H1 (cell line): ENCODE measurements around the gene SRRM5. TPM values are rescaled to one million over a fixed set of nuclear protein-coding genes. Genes with fewer than 3 reads are reported as not detected.

Experiments used
- CTCF ChIA-PET: fragments of 300-600 bp; sonication (Branson Sonifier 250); formaldehyde crosslinking; loops from one replicate; lab custom pipeline; 2021; ENCODE audit not compliant: partially characterized antibody; lab: Charles Lee
- POLR2A ChIA-PET: fragments of 300-600 bp; sonication (Branson Sonifier 250); formaldehyde crosslinking; loops from one replicate; lab custom pipeline; 2021; ENCODE audit warnings: inconsistent platforms; ENCODE audit not compliant: partially characterized antibody; lab: Charles Lee
- DNase-seq, 2 experiments: peaks; one replicate each; pipeline versions ENCODE4 v3.0.0 to v3.0.0-alpha.2; 2010 to 2022; ENCODE audit warnings: low spot score in 2 of 2, low read depth in 1 of 2, mixed read lengths in 1 of 2
- FAIRE-seq: peaks from 2 replicates; lab custom pipeline; 2011; peaks lifted over from hg19 to GRCh38; lab: Jason Lieb, UNC
- H2AFZ ChIP-seq: 2 replicates; pipeline ENCODE4 v1.8.1; 2012; ENCODE audit warnings: low read length, inconsistent platforms
- H2AK5ac ChIP-seq: 2 replicates; pipeline ENCODE4 v1.6.1; 2013; ENCODE audit warnings: low read depth, low read length
- H2BK120ac ChIP-seq: replicated peaks from 2 replicates; pipeline ENCODE3; 2013; ENCODE audit warnings: low read depth, low read length, inconsistent platforms
- H2BK12ac ChIP-seq: 2 replicates; pipeline ENCODE4 v1.6.1; 2013; ENCODE audit warnings: low read depth, low read length
- H2BK15ac ChIP-seq: 2 replicates; pipeline ENCODE4 v1.6.1; 2013; ENCODE audit warnings: low read length
- H2BK20ac ChIP-seq: 2 replicates; pipeline ENCODE4 v1.6.1; 2013; ENCODE audit warnings: low read length
- H2BK5ac ChIP-seq: 2 replicates; pipeline ENCODE4 v1.6.1; 2013; ENCODE audit warnings: low read depth, low read length
- H3K14ac ChIP-seq: 2 replicates; pipeline ENCODE4 v1.6.1; 2013; ENCODE audit warnings: inconsistent platforms; ENCODE audit not compliant: insufficient read length
- H3K18ac ChIP-seq: 2 replicates; pipeline ENCODE4 v1.6.1; 2013; ENCODE audit warnings: low read length; ENCODE audit errors: extremely low read depth
- H3K23ac ChIP-seq: 2 replicates; pipeline ENCODE4 v1.6.1; 2013; ENCODE audit warnings: inconsistent platforms; ENCODE audit not compliant: insufficient read length
- H3K23me2 ChIP-seq: 2 replicates; pipeline ENCODE4 v1.6.1; 2013; ENCODE audit warnings: low read depth, low read length
- H3K27ac ChIP-seq: 2 replicates; pipeline ENCODE4 v1.6.1; 2011; ENCODE audit warnings: low read depth, low read length, inconsistent platforms
- H3K27me3 ChIP-seq, 4 experiments: replicated peaks in 1 of 4; 1 replicate in 1 of 4; 2 replicates in 3 of 4; pipeline versions ENCODE4 v1.6.1 to v1.8.1; 2011 to 2013; ENCODE audit warnings: low read length in 3 of 4, mild to moderate bottlenecking in 3 of 4, inconsistent platforms in 2 of 4, mixed read lengths in 2 of 4, moderate library complexity in 1 of 4; ENCODE audit not compliant: control insufficient read depth in 3 of 4, insufficient read depth in 3 of 4; ENCODE audit errors: extremely low read depth in 1 of 4
- H3K36me3 ChIP-seq, 4 experiments: 2 replicates each; pipeline versions ENCODE4 v1.6.1 to v1.8.1; 2011 to 2013; ENCODE audit warnings: mild to moderate bottlenecking in 4 of 4, low read length in 3 of 4, moderate library complexity in 2 of 4, control low read depth in 1 of 4, inconsistent platforms in 1 of 4; ENCODE audit not compliant: insufficient read depth in 4 of 4, control insufficient read depth in 2 of 4
- H3K4ac ChIP-seq: replicated peaks from 2 replicates; pipeline ENCODE3; 2013; ENCODE audit warnings: low read length, low read depth, mixed read lengths, inconsistent platforms; ENCODE audit not compliant: insufficient read length
- H3K4me1 ChIP-seq, 4 experiments: replicated peaks in 1 of 4; 1 replicate in 1 of 4; 2 replicates in 3 of 4; pipeline versions ENCODE4 v1.6.1 to v1.8.1; 2011 to 2013; ENCODE audit warnings: low read length in 3 of 4, inconsistent platforms in 2 of 4, mixed read lengths in 1 of 4; ENCODE audit not compliant: insufficient read depth in 4 of 4, control insufficient read depth in 3 of 4
- H3K4me2 ChIP-seq, 2 experiments: 2 replicates each; pipeline versions ENCODE4 v1.6.1 to v1.8.1; 2011 to 2013; ENCODE audit warnings: low read depth in 2 of 2, low read length in 2 of 2, control low read depth in 1 of 2, inconsistent platforms in 1 of 2, mild to moderate bottlenecking in 1 of 2; ENCODE audit not compliant: insufficient read depth in 1 of 2
- H3K4me3 ChIP-seq, 4 experiments: fragments of 200-600, 300-600 bp in 1 of 4; sonication (generic), shearing (Covaris generic), sonication (Bioruptor Twin) in 1 of 4; 2 replicates each; pipeline versions ENCODE4 v1.5.1 to v1.8.1; 2011 to 2016; ENCODE audit warnings: low read length in 4 of 4, low read depth in 3 of 4, control low read depth in 2 of 4, inconsistent platforms in 2 of 4, mild to moderate bottlenecking in 2 of 4, mixed read lengths in 1 of 4, moderate library complexity in 1 of 4; ENCODE audit not compliant: insufficient read depth in 2 of 4; ENCODE audit errors: extremely low read depth in 1 of 4
- H3K56ac ChIP-seq: replicated peaks from 2 replicates; pipeline ENCODE3; 2013; ENCODE audit warnings: low read depth, mild to moderate bottlenecking, mixed read lengths, low read length, inconsistent platforms; ENCODE audit not compliant: insufficient read length
- H3K79me1 ChIP-seq: 2 replicates; pipeline ENCODE4 v1.6.1; 2013; ENCODE audit warnings: low read depth, low read length, control low read depth
- H3K79me2 ChIP-seq, 2 experiments: 2 replicates each; pipeline versions ENCODE4 v1.6.1 to v1.8.1; 2012 to 2013; ENCODE audit warnings: low read length in 2 of 2, mild to moderate bottlenecking in 2 of 2, inconsistent platforms in 1 of 2; ENCODE audit not compliant: insufficient read depth in 2 of 2, control insufficient read depth in 1 of 2
- H3K9ac ChIP-seq, 4 experiments: replicated peaks in 1 of 4; 1 replicate in 1 of 4; 2 replicates in 3 of 4; pipeline versions ENCODE4 v1.6.1 to v1.8.1; 2011 to 2013; ENCODE audit warnings: low read depth in 3 of 4, low read length in 3 of 4, control low read depth in 2 of 4, mild to moderate bottlenecking in 2 of 4, moderate library complexity in 2 of 4, inconsistent platforms in 1 of 4; ENCODE audit errors: extremely low read depth in 1 of 4
- H3K9me3 ChIP-seq, 2 experiments: 2 replicates each; pipeline versions ENCODE4 v1.6.1 to v1.8.1; 2012 to 2013; ENCODE audit warnings: mild to moderate bottlenecking in 2 of 2, moderate library complexity in 2 of 2, control low read depth in 1 of 2, inconsistent platforms in 1 of 2, low read depth in 1 of 2, low read length in 1 of 2, mixed read lengths in 1 of 2; ENCODE audit not compliant: insufficient read depth in 2 of 2
- H4K20me1 ChIP-seq, 2 experiments: replicated peaks in 1 of 2; 2 replicates each; pipeline versions ENCODE3 to v1.8.1; 2011 to 2013; ENCODE audit warnings: inconsistent platforms in 2 of 2, low read length in 2 of 2, mild to moderate bottlenecking in 1 of 2; ENCODE audit not compliant: insufficient read depth in 2 of 2, control insufficient read depth in 1 of 2
- H4K5ac ChIP-seq: 2 replicates; pipeline ENCODE4 v1.6.1; 2013; ENCODE audit warnings: low read length, low read depth, mixed read lengths, inconsistent platforms; ENCODE audit not compliant: insufficient read length
- H4K8ac ChIP-seq: 2 replicates; pipeline ENCODE4 v1.8.0; 2013; ENCODE audit warnings: mild to moderate bottlenecking, moderate library complexity, low read length, inconsistent platforms; ENCODE audit not compliant: insufficient read depth; ENCODE audit errors: extremely low read depth
- H4K91ac ChIP-seq: replicated peaks from 2 replicates; pipeline ENCODE3; 2013; ENCODE audit warnings: low read length, mixed read lengths, inconsistent platforms; ENCODE audit not compliant: insufficient read length
- KDM5A ChIP-seq: fragments of 200-600 bp; IDR thresholded peaks from 2 replicates; pipeline ENCODE4 v1.7.1; 2012; ENCODE audit warnings: mild to moderate bottlenecking, low read length, inconsistent platforms, mixed read lengths
- NRF1 ChIP-seq: IDR thresholded peaks from 2 replicates; pipeline ENCODE4 v1.6.1; 2011; ENCODE audit warnings: mild to moderate bottlenecking, low read depth, low read length, improper control_type of control experiment
- PHF8 ChIP-seq: fragments of 200-600 bp; sonication (generic); conservative IDR thresholded peaks from 2 replicates; pipeline ENCODE4 v1.7.1; 2012; ENCODE audit warnings: low read depth, mild to moderate bottlenecking, inconsistent platforms, low read length, moderate library complexity
- POLR2A ChIP-seq, 2 experiments: IDR thresholded peaks; 1 replicate in 1 of 2; 2 replicates in 1 of 2; pipeline ENCODE4 v1.6.1; 2011; ENCODE audit warnings: low read depth in 2 of 2, low read length in 2 of 2, mild to moderate bottlenecking in 2 of 2; ENCODE audit errors: control extremely low read depth in 1 of 2
- RFX5 ChIP-seq: IDR thresholded peaks from 2 replicates; pipeline ENCODE4 v1.6.1; 2011; ENCODE audit warnings: low read depth, low read length, improper control_type of control experiment, borderline replicate concordance
- RXRA ChIP-seq: IDR thresholded peaks from 2 replicates; pipeline ENCODE4 v1.6.1; 2011; ENCODE audit warnings: low read depth, mild to moderate bottlenecking, low read length, moderate library complexity; ENCODE audit not compliant: insufficient read depth
- SAP30 ChIP-seq: fragments of 300-600 bp; sonication (generic); IDR thresholded peaks from 2 replicates; pipeline ENCODE4 v1.7.1; 2012; ENCODE audit warnings: low read length, moderate library complexity, mild to moderate bottlenecking, inconsistent platforms; ENCODE audit not compliant: insufficient read depth, insufficient replicate concordance
- SIN3A ChIP-seq, 2 experiments: IDR thresholded peaks in 1 of 2; conservative IDR thresholded peaks in 1 of 2; 2 replicates each; pipeline ENCODE4 v1.6.1; 2011 to 2012; ENCODE audit warnings: low read length in 2 of 2, improper control_type of control experiment in 1 of 2, low read depth in 1 of 2, mild to moderate bottlenecking in 1 of 2
- SIRT6 ChIP-seq: IDR thresholded peaks from one replicate; pipeline ENCODE4 v1.7.1; 2012; ENCODE audit warnings: low read length, inconsistent platforms
- TAF1 ChIP-seq: IDR thresholded peaks from 2 replicates; pipeline ENCODE4 v1.6.1; 2011; ENCODE audit warnings: mild to moderate bottlenecking, low read depth, low read length
- WGBS, 2 experiments: shearing (Covaris generic) in 1 of 2; methylation state at CpG; one replicate each; pipeline versions ENCODE4 v1.1.6 to v1.1.7; 2013 to 2015; ENCODE audit warnings: low lambda C conversion rate in 2 of 2, mixed read lengths in 2 of 2, inconsistent platforms in 1 of 2, low coverage in 1 of 2, missing lambda C conversion rate in 1 of 2; ENCODE audit not compliant: insufficient replicate concordance in 2 of 2, insufficient coverage in 1 of 2, insufficient read length in 1 of 2; ENCODE audit errors: extremely low coverage in 1 of 2, missing lambda C conversion rate in 1 of 2; 5-methylcytosine and 5-hydroxymethylcytosine counted together
- polyA plus RNA-seq, 7 experiments: library from polyadenylated mRNA; depleted of rRNA in 3 of 7; stranded (reverse) in 5 of 7; unstranded in 2 of 7; fragments of >200 nt in 5 of 7; fragments of 200-250 nt in 2 of 7; gene quantifications; 1 replicate in 5 of 7; 2 replicates in 1 of 7; 4 replicates in 1 of 7; pipeline versions ENCODE4 v1.2.1 to v1.2.3, GENCODE V29; 2011 to 2013; ENCODE audit warnings: missing spikeins in 2 of 7, mixed read lengths in 2 of 7
- total RNA-seq: library from RNA; stranded (reverse); fragmentation: NEBNext Ultra II Directional; extraction: Animal tissue kit (Norgen Biotek cat#: 25700); gene quantifications from 2 replicates; pipeline ENCODE4 v1.2.1, GENCODE V29; 2021

SRRM5 gene
- total and polyA plus RNA-seq, 2 of the 8 experiments (the other 6 are each of a cell fraction or from before 2014, with no cell fraction given), result 0.06 to 0.11 TPM

- no peak overlapping the region; the same call in 1 of the 2 replicates for H2BK5ac ChIP-seq
- peaks cover 5 to 20% of the 10 kb centered on the region in 2 experiments for H3K79me2 ChIP-seq
- peaks cover 16% of the 10 kb centered on the region; the same call in 1 of the 2 replicates for H3K23me2 ChIP-seq
- peak overlapping the region; percentile 34 to 75 (median 64) for H3K9ac ChIP-seq
- no peak overlapping the region for H3K23ac ChIP-seq
- TF ChIP-seq KDM5A (0 out of 2 replicates have a peak, but pooled peaks have one; percentile 12), POLR2A (IDR thresholded peaks at IDR 0.05; ENCODE audit: control extremely low read depth in 1 of 2, low read depth in 2 of 2, low read length in 2 of 2) (no peak), SAP30 (no peak), RFX5 (no peak), PHF8 (peak; percentile 58; the same call in 1 of the 2 replicates), TAF1 (0 out of 2 replicates have a peak, but pooled peaks have one; percentile 7), RXRA (no peak), SIN3A (conservative IDR thresholded peaks at IDR 0.05 in 1 of 2, IDR thresholded peaks at IDR 0.05 in 1 of 2; ENCODE audit: low read depth in 1 of 2, low read length in 2 of 2) (no peak), NRF1 (no peak), SIRT6 (no peak)
- H3K27me3 ChIP-seq, result no peaks in the 10 kb centered on the region
- H3K4ac ChIP-seq, result no peak overlapping the region
- no peak overlapping the region for H2AK5ac ChIP-seq
- peak overlapping the region; percentile 78; the same call in 1 of the 2 replicates for H3K18ac ChIP-seq
- H4K20me1 ChIP-seq, result peaks cover 3 to 5% of the 10 kb centered on the region in 2 experiments
- no peak overlapping the region for H4K91ac ChIP-seq
- no peak overlapping the region for H2BK20ac ChIP-seq
- FAIRE-seq, result no peak
- no peak overlapping the region for H3K14ac ChIP-seq
- H2BK15ac ChIP-seq, result no peak overlapping the region
- POLR2A ChIA-PET, result interaction anchor here (0.8 to 3.9 kb wide), 15 partner anchors 11 to 72 kb away, joined by 3 to 36 read pairs (median 5); partner anchors contain the start of genes PINLYP, XRCC1 and ZNF575
- H4K5ac ChIP-seq, result no peak overlapping the region
- WGBS, 2 experiments, result 5% methylated on average over 18 of the region's 18 CpGs; no CpG with 5 or more reads in 1 of the 2 experiments
- CTCF ChIA-PET, result interaction anchor here (1.2 to 6.5 kb wide), 12 partner anchors 10 to 68 kb away, joined by 3 to 92 read pairs (median 28); partner anchors contain the start of genes ETHE1 and ZNF575
- DNase-seq, result peak in 1 of 2 experiments; percentile 53
- peaks cover 7% of the 10 kb centered on the region for H3K79me1 ChIP-seq
- H3K4me1 ChIP-seq, result peaks cover 2 to 6% (median 3%) of the 10 kb centered on the region in 4 experiments; a peak in 6 of 7 replicates
- peaks cover 5 to 23% (median 11%) of the 10 kb centered on the region in 4 experiments; a peak in 5 of 8 replicates for H3K36me3 ChIP-seq
- no peak overlapping the region for H3K56ac ChIP-seq
- H3K27ac ChIP-seq, result no peak overlapping the region
- H2BK120ac ChIP-seq, result no peak overlapping the region
- H2AFZ ChIP-seq, result no peak overlapping the region
- no peak overlapping the region for H4K8ac ChIP-seq
- peak overlapping the region; percentile 78 to 90 (median 80) for H3K4me3 ChIP-seq
- H3K9me3 ChIP-seq, result no peaks in the 10 kb centered on the region
- H3K4me2 ChIP-seq, result peak overlapping the region; percentile 89 to 98
- no peak overlapping the region for H2BK12ac ChIP-seq
Measured at GRCh38 chr19:43595605-43595998, 16.3 kb upstream of the SRRM5 start.
